ENCODE measurements around the gene KLHL25.

KLHL25 gene

DNA sequence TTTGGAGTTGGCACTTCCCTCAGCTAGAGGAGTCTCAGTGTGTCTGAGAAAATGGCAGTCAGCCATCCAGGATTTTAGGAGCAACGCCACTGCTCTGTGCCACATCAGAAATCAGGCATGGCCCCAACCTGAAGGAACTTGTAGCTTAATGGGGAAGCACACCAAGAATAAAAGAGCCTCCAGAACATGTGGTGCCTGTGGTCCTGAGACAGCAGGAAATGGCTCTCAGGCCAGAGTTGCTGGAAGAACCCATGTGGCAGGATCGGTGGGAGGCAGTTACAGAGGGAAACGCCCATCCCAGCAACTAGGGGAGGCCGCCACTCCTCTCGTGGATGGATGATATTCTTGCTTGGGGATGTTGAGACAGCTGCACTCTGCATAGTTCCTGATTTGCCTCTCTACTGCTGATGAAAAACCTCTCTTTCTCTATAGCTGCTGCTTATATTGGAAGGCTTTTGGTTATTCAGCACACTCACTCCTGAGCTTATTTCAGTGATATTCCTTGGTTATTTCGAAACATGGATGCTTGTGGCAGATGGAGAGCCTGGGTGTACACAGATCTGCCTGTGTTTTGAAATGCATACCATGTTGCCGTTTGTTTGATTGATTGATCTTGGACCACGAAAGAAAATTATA is 52.4 kb downstream of the KLHL25 start:
- TF ChIP-seq JUND (IDR thresholded peaks at IDR 0.05; ENCODE audit: low read depth) = no peak
- in situ Hi-C loops (cut with HindIII; ENCODE audit: low pct_unique_long_range_greater_than_20kb, low sequenced_read_pairs) = no loop called here
- no peak for DNase-seq (ENCODE audit: low read depth in 1 of 2, low spot score in 1 of 2)

DNA sequence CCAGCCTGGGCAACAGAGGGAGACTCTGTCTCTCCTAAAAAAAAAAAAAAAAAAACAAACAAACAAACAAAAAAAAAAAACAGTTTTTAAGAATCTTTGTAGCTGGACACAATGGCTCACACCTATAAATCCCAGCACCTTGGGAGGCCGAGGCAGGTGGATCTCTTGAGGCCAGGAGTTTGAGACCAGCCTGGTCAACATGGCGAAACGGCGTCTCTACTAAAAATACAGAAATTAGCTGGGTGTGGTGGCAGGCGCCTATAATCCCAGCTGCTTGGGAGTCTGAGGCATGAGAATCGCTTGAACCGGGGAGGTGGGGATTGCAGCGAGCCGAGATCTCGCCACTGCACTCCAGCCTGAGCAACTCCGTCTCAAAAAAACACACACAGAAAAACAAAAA is 53.1 kb downstream of the KLHL25 start:
- in situ Hi-C loops (cut with HindIII; ENCODE audit: low pct_unique_long_range_greater_than_20kb, low sequenced_read_pairs) = no loop called here
- DNase-seq (ENCODE audit: low read depth in 1 of 2, low spot score in 1 of 2) = no peak
- TF ChIP-seq JUND (IDR thresholded peaks at IDR 0.05; ENCODE audit: low read depth) = no peak

- in situ Hi-C loops (cut with HindIII; ENCODE audit: low pct_unique_long_range_greater_than_20kb, low sequenced_read_pairs) = no loop called here
- DNase-seq (ENCODE audit: low read depth in 1 of 2, low spot score in 1 of 2) = no peak
- no peak for TF ChIP-seq JUND (IDR thresholded peaks at IDR 0.05; ENCODE audit: low read depth)
These were observed 53.7 kb downstream of the KLHL25 start for GRCh38 chr15:85741021-85741421.

- TF ChIP-seq JUND (IDR thresholded peaks at IDR 0.05; ENCODE audit: low read depth) = no peak
- DNase-seq (ENCODE audit: low read depth in 1 of 2, low spot score in 1 of 2) = no peak
- in situ Hi-C loops (cut with HindIII; ENCODE audit: low pct_unique_long_range_greater_than_20kb, low sequenced_read_pairs) = no loop called here
These were observed 57.7 kb downstream of the KLHL25 start for GRCh38 chr15:85737061-85737460.

- DNase-seq (ENCODE audit: low read depth in 1 of 2, low spot score in 1 of 2) = no peak
- in situ Hi-C loops (cut with HindIII; ENCODE audit: low pct_unique_long_range_greater_than_20kb, low sequenced_read_pairs) = no loop called here
- TF ChIP-seq JUND (IDR thresholded peaks at IDR 0.05; ENCODE audit: low read depth) = no peak
These were observed 61.3 kb downstream of the KLHL25 start for GRCh38 chr15:85733416-85733815.

GRCh38 chr15:85730001-85730820 is 64.5 kb downstream of the KLHL25 start:
- TF ChIP-seq JUND (IDR thresholded peaks at IDR 0.05; ENCODE audit: low read depth) = no peak
- in situ Hi-C loops (cut with HindIII; ENCODE audit: low pct_unique_long_range_greater_than_20kb, low sequenced_read_pairs) = no loop called here
- peak; percentile 51 to 81 for DNase-seq (ENCODE audit: low read depth in 1 of 2, low spot score in 1 of 2)

DNA sequence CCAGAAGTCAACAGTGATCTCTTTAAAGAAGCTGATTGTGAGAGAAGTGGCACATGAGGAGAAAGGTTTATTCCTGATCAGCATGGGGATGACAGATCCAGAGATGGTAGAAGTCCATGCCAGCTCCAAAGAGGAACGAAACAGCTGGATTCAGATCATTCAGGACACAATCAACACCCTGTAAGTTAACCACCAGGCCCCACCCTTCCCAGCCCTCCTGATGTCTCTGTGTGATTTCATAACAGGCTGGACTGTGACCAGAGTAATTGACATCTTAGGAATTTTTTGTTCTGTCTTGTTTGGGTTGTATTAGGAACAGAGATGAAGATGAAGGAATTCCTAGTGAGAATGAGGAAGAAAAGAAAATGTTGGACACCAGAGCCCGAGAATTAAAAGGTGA is 67.7 kb downstream of the KLHL25 start:
- DNase-seq (ENCODE audit: low read depth in 1 of 2, low spot score in 1 of 2) = no peak
- TF ChIP-seq JUND (IDR thresholded peaks at IDR 0.05; ENCODE audit: low read depth) = no peak
- in situ Hi-C loops (cut with HindIII; ENCODE audit: low pct_unique_long_range_greater_than_20kb, low sequenced_read_pairs) = no loop called here

DNA sequence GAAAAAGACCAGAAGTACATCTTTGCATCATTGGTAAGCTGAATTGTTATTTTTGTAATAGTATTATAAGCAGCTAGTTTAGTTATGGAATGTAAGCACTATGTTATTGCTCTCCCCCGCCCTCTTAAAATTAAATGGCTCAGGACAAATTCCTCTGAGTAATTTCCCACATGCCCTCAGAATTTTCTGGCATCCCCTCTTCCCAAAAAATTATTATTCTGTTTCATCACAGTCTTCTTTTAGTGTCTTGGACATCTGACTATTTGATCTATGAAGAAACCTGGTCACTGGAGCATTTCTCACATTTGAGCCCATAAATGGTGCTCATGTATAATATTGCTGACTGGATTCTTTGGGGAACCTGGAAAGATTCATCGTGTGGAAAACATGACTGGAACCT is 68.3 kb downstream of the KLHL25 start:
- in situ Hi-C loops (cut with HindIII; ENCODE audit: low pct_unique_long_range_greater_than_20kb, low sequenced_read_pairs) = no loop called here
- no peak for DNase-seq (ENCODE audit: low read depth in 1 of 2, low spot score in 1 of 2)

GRCh38 chr15:85725564-85725963 is 69.2 kb downstream of the KLHL25 start:
- in situ Hi-C loops (cut with HindIII; ENCODE audit: low pct_unique_long_range_greater_than_20kb, low sequenced_read_pairs) = no loop called here
- TF ChIP-seq JUND (IDR thresholded peaks at IDR 0.05; ENCODE audit: low read depth) = no peak
- no peak for DNase-seq (ENCODE audit: low read depth in 1 of 2, low spot score in 1 of 2)

More for the DNA sequence above, 68.3 kb downstream of the KLHL25 start:
- no peak for TF ChIP-seq JUND (IDR thresholded peaks at IDR 0.05; ENCODE audit: low read depth)

- no peak for TF ChIP-seq JUND (IDR thresholded peaks at IDR 0.05; ENCODE audit: low read depth)
- in situ Hi-C loops (cut with HindIII; ENCODE audit: low pct_unique_long_range_greater_than_20kb, low sequenced_read_pairs) = no loop called here
- DNase-seq (ENCODE audit: low read depth in 1 of 2, low spot score in 1 of 2) = no peak
These were observed 69.7 kb downstream of the KLHL25 start for GRCh38 chr15:85725019-85725418.

DNA sequence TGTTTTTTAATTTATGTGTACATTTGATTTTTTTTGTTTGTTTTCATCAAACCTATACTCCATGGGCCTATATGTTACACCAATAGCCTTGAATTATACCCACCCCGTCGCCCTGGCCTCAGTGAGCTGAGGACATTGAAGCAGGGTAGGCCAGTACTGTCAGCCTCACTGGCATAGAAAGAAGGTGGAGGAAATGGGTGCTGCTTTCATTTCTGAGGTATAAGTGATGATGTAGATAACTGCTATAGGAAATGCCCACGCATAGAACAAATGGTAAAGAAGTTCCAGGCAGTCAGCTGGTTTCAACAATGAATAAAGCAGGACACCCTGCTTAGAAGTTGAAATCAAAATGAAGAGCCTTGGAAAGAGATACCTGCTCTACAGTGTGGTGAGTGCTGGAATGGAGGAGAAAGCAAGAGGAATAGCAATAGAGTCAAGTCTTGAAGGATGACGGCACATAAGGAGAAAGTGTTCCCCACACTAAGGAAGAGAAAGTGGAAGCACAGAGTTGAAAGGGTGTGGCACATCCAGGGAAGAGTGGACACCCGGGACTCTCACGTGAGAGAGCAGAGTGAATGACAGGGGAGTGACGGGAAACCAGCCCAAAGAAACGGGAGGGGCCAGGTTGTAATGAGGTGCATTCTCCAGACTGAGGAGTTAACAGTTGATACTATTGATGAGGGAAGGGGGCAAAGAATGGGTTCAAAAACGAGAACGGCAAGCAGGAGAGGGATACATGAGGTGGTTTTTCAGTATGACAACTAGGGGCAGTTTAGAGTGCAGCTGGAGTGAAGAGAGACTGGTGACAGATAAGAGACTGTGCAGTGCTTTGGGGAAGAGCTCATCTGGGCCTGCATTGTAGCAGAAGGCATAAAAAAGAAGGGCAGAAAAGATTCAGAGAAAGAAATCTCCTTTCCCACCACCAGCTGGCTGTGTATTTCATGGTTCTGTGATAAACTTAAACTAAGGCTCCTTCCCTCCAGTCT is 70.5 kb downstream of the KLHL25 start:
- in situ Hi-C loops (cut with HindIII; ENCODE audit: low pct_unique_long_range_greater_than_20kb, low sequenced_read_pairs) = no loop called here
- no peak for TF ChIP-seq JUND (IDR thresholded peaks at IDR 0.05; ENCODE audit: low read depth)
- no peak for DNase-seq (ENCODE audit: low read depth in 1 of 2, low spot score in 1 of 2)

DNA sequence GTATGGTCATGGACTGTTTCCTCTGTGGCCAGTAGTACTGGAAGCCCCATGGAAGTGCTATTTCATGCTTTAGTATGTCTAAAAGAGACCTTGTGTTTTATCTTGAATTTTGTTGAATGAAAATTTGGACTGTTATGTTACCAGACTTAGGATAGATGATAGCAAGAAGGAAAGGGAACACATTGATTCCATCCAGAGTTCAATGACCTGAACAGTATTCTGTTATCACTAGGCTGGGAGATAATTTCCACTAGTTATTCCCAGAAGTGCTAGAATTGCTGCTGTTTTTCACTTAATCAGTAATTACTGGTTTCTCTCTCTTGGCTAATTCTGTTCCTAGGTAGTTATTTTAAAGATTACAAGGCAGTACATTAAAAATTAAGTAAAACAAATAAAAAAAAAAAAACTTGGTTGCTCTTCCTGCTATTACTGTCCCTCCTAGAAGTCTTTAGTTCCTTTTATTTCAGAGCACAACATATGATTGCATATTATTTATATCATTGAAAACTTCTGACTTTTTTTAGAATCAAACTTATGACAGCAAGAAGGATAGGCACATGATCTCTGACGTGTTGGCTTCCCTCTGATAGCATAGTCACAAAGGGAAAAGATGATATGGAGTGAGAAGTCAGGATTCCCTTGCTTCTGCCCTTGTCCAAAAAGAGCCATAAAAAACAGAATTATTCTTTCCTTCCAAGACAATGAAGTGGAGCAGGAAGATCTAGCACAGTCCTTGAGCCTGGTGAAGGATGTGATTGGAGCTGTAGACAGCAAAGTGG is 72.2 kb downstream of the KLHL25 start:
- in situ Hi-C loops (cut with HindIII; ENCODE audit: low pct_unique_long_range_greater_than_20kb, low sequenced_read_pairs) = no loop called here
- TF ChIP-seq JUND (IDR thresholded peaks at IDR 0.05; ENCODE audit: low read depth) = no peak

More for the DNA sequence above, 72.2 kb downstream of the KLHL25 start:
- DNase-seq (ENCODE audit: low read depth in 1 of 2, low spot score in 1 of 2) = no peak

All from T47D (cell line).